Liver (tissue), 9 donors: ENCODE measurements around the gene ARHGDIB. TPM values are rescaled to one million over a fixed set of nuclear protein-coding genes. Genes with fewer than 3 reads are reported as not detected.

Source experiments
- DNase-seq: peaks from one replicate; pipeline ENCODE4 v3.0.0-alpha.2; 2017; ENCODE audit warnings: low spot score
- H3K27ac ChIP-seq, 2 donors: one replicate each; pipeline ENCODE4 v1.7.0; 2013; ENCODE audit warnings: inconsistent platforms in 2 of 2, low read length in 2 of 2, control low read depth in 1 of 2, low read depth in 1 of 2, mild to moderate bottlenecking in 1 of 2
- H3K27me3 ChIP-seq, 4 donors: one replicate each; pipeline versions ENCODE4 v1.6.1 to v1.7.0; 2013; ENCODE audit warnings: low read length in 3 of 4, inconsistent platforms in 1 of 4, mild to moderate bottlenecking in 1 of 4, moderate library complexity in 1 of 4; ENCODE audit not compliant: control insufficient read depth in 4 of 4, insufficient read depth in 4 of 4
- H3K36me3 ChIP-seq, 4 donors: one replicate each; pipeline versions ENCODE4 v1.6.1 to v1.7.0; 2013; ENCODE audit warnings: low read length in 3 of 4, mild to moderate bottlenecking in 3 of 4, low read depth in 1 of 4, moderate library complexity in 1 of 4; ENCODE audit not compliant: control insufficient read depth in 4 of 4, insufficient read depth in 3 of 4
- H3K4me1 ChIP-seq, 4 donors: one replicate each; pipeline versions ENCODE4 v1.6.1 to v1.7.0; 2013; ENCODE audit warnings: low read length in 3 of 4, mild to moderate bottlenecking in 3 of 4, moderate library complexity in 1 of 4; ENCODE audit not compliant: control insufficient read depth in 4 of 4, insufficient read depth in 4 of 4
- H3K4me3 ChIP-seq, 3 donors: one replicate each; pipeline versions ENCODE4 v1.6.1 to v1.7.0; 2013; ENCODE audit warnings: low read length in 3 of 3, control low read depth in 1 of 3, low read depth in 1 of 3, mild to moderate bottlenecking in 1 of 3
- H3K9ac ChIP-seq, 2 donors: one replicate each; pipeline ENCODE4 v1.7.0; 2013; ENCODE audit warnings: low read length in 2 of 2, mild to moderate bottlenecking in 2 of 2, moderate library complexity in 2 of 2, control low read depth in 1 of 2, low read depth in 1 of 2
- H3K9me3 ChIP-seq, 4 donors: one replicate each; pipeline versions ENCODE4 v1.6.1 to v1.7.0; 2013; ENCODE audit warnings: low read length in 3 of 4; ENCODE audit not compliant: control insufficient read depth in 4 of 4
- CTCF ChIP-seq: fragments of 150-350 bp; IDR thresholded peaks from 2 replicates; pipeline ENCODE4 v1.5.1; 2017; ENCODE audit warnings: improper control_type of control experiment, low read depth, low read length; ENCODE audit not compliant: missing input control
- EGR1 ChIP-seq, 2 donors: IDR thresholded peaks; 2 replicates each; pipeline ENCODE4 v1.6.1; 2016 to 2018; ENCODE audit warnings: antibody characterized with exemption in 2 of 2, low read depth in 2 of 2
- FOXA1 ChIP-seq: IDR thresholded peaks from 2 replicates; pipeline ENCODE4 v1.6.1; 2016; ENCODE audit warnings: antibody characterized with exemption
- FOXA2 ChIP-seq: IDR thresholded peaks from 2 replicates; pipeline ENCODE4 v1.6.1; 2016; ENCODE audit warnings: antibody characterized with exemption
- GABPA ChIP-seq, 2 donors: IDR thresholded peaks in 1 of 2; conservative IDR thresholded peaks in 1 of 2; 2 replicates each; pipeline ENCODE4 v1.6.1; 2016; ENCODE audit warnings: antibody characterized with exemption in 2 of 2, mild to moderate bottlenecking in 1 of 2, moderate library complexity in 1 of 2
- HNF4A ChIP-seq, 2 donors: conservative IDR thresholded peaks; 2 replicates each; pipeline ENCODE4 v1.6.1; 2016; ENCODE audit warnings: antibody characterized with exemption in 2 of 2, mild to moderate bottlenecking in 2 of 2
- HNF4G ChIP-seq: IDR thresholded peaks from 2 replicates; pipeline ENCODE4 v1.6.1; 2016; ENCODE audit warnings: antibody characterized with exemption
- JUND ChIP-seq, 2 donors: IDR thresholded peaks; 2 replicates each; pipeline ENCODE4 v1.6.1; 2016; ENCODE audit warnings: antibody characterized with exemption in 2 of 2
- NR2F2 ChIP-seq: IDR thresholded peaks from 2 replicates; pipeline ENCODE4 v1.6.1; 2016; ENCODE audit warnings: antibody characterized with exemption
- RAD21 ChIP-seq, 2 donors: IDR thresholded peaks; 2 replicates each; pipeline ENCODE4 v1.6.1; 2016; ENCODE audit warnings: antibody characterized with exemption in 2 of 2, mild to moderate bottlenecking in 2 of 2
- REST ChIP-seq: IDR thresholded peaks from 2 replicates; pipeline ENCODE4 v1.6.1; 2016; ENCODE audit warnings: antibody characterized with exemption, mild to moderate bottlenecking
- RXRA ChIP-seq, 2 donors: IDR thresholded peaks; 2 replicates each; pipeline ENCODE4 v1.6.1; 2017 to 2018; ENCODE audit warnings: antibody characterized with exemption in 2 of 2, mild to moderate bottlenecking in 1 of 2
- TAF1 ChIP-seq: conservative IDR thresholded peaks from 2 replicates; pipeline ENCODE4 v1.6.1; 2016; ENCODE audit warnings: antibody characterized with exemption, mild to moderate bottlenecking
- YY1 ChIP-seq: IDR thresholded peaks from 2 replicates; pipeline ENCODE4 v1.6.1; 2016; ENCODE audit warnings: antibody characterized with exemption, mild to moderate bottlenecking
- ZBTB33 ChIP-seq: IDR thresholded peaks from 2 replicates; pipeline ENCODE4 v1.6.1; 2016; ENCODE audit warnings: antibody characterized with exemption
- whole genome bisulfite sequencing: extraction: QIAGEN DNeasy Blood & Tissue Kit; methylation state at CpG from one replicate; pipeline ENCODE4 v1.1.7; 2013; 5-methylcytosine and 5-hydroxymethylcytosine counted together
- polyA plus RNA-seq, 2 donors: library from polyadenylated mRNA; stranded (reverse) in 1 of 2; unstranded in 1 of 2; fragments of 200-250 nt in 1 of 2; fragments of >200 nt in 1 of 2; fragmentation: Nextera tagmentation in 1 of 2; extraction: Ambion mirVana in 1 of 2; gene quantifications; one replicate each; pipeline versions ENCODE4 v1.2.1 to v1.2.3, GENCODE V29; 2013 to 2015
- total RNA-seq, 2 donors: library from RNA; depleted of rRNA; stranded (reverse); fragments of >200 nt; gene quantifications; one replicate each; pipeline ENCODE4 v1.2.3, GENCODE V29; 2014
- TF ChIP-seq, protein P1 (sequence below): IDR thresholded peaks from 2 replicates; pipeline ENCODE4 v1.6.1; 2016; ENCODE audit warnings: antibody characterized with exemption
- TF ChIP-seq, protein P2 (sequence below): IDR thresholded peaks from 2 replicates; pipeline ENCODE4 v1.6.1; 2016; ENCODE audit warnings: antibody characterized with exemption
- donor health status: healthy.
- donor health status: healthy.
- donor health status: healthy.
- donor health status: healthy.
- donor health status: healthy.

ARHGDIB gene
- total and polyA plus RNA-seq, 4 donors, result 36.3 to 66.9 (median 47.5) TPM

DNA sequence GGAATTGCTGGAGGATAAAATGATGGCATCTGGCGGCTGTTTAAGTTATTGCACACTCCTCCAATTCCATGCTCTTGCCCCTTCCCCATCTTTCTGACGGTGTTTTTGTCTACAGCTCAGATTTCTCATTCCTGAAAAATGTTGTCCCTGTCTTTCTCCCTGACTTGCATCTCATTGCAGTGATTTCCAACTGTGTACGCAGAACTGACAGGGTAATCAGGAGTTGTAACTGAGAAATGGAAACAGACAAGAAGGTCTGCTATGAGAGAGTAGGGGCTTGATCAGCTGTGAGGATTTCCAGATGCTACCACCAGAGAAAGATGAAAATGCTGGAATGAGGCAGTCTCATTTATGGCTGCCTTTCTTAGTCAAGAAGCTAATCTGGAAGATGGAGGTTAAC, 24.4 kb downstream of the ARHGDIB start:
- H3K9me3 ChIP-seq, result no peaks in the 10 kb centered on the region
- H3K27ac ChIP-seq, result no peak overlapping the region
- H3K36me3 ChIP-seq, result peaks cover 0 to 3% (median 0%) of the 10 kb centered on the region in 4 donors
- TF ChIP-seq NR2F2, result no peak
- TF ChIP-seq FOXA1, result no peak
- TF ChIP-seq GABPA (IDR thresholded peaks at IDR 0.05 in 1 of 2, conservative IDR thresholded peaks at IDR 0.05 in 1 of 2), result no peak
- TF ChIP-seq, protein P1, sequence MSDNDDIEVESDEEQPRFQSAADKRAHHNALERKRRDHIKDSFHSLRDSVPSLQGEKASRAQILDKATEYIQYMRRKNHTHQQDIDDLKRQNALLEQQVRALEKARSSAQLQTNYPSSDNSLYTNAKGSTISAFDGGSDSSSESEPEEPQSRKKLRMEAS, result no peak
- no peak for TF ChIP-seq HNF4G
- no peak for TF ChIP-seq FOXA2
- no peak for TF ChIP-seq TAF1
- no peak for TF ChIP-seq JUND (IDR thresholded peaks at IDR 0.05)
- no peak for TF ChIP-seq ZBTB33
- no peak for TF ChIP-seq RAD21 (IDR thresholded peaks at IDR 0.05)
- TF ChIP-seq, protein P2, sequence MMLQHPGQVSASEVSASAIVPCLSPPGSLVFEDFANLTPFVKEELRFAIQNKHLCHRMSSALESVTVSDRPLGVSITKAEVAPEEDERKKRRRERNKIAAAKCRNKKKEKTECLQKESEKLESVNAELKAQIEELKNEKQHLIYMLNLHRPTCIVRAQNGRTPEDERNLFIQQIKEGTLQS, result no peak
- TF ChIP-seq YY1, result no peak
- TF ChIP-seq REST, result no peak
- no peak for TF ChIP-seq RXRA (IDR thresholded peaks at IDR 0.05)
- TF ChIP-seq HNF4A (conservative IDR thresholded peaks at IDR 0.05), result no peak
- no peak for TF ChIP-seq CTCF
- no peak for TF ChIP-seq EGR1 (IDR thresholded peaks at IDR 0.05; ENCODE audit: low read depth in 2 of 2)
- no peak for DNase-seq
- H3K4me1 ChIP-seq, result no peaks in the 10 kb centered on the region
- WGBS, result 94% methylated on average over 3 of the region's 3 CpGs
- no peak overlapping the region for H3K9ac ChIP-seq
- H3K4me3 ChIP-seq, result no peak overlapping the region
- no peaks in the 10 kb centered on the region for H3K27me3 ChIP-seq
